ENCODE data around the gene SUCO.
"Not testable (repeated sequence)": the region's sequence is repeated elsewhere in the genome, so short reads cannot be mapped to it uniquely, and the experiment has no call there.

The SUCO gene

DNA sequence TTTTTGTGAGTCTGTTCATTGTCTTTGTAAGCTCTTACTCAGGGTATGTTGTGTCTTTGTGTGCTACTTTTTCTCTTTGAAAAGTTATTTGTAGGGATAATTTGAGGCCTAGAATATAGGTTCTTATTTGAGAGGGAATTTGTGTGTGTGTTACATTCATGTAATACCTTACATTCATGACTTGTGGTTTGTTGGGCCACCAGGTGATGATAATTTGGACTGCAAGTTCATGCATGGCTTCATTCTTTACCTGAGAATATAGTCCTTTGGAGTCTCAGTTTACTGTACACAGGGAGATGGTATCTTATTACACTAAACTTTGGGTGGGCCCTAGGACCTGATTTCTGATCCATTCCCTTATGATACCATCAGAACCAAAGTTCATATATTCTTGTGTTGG lies 74.2 kb downstream of the SUCO start:
- DNase-seq (ENCODE audit: low read depth), result no peak

DNA sequence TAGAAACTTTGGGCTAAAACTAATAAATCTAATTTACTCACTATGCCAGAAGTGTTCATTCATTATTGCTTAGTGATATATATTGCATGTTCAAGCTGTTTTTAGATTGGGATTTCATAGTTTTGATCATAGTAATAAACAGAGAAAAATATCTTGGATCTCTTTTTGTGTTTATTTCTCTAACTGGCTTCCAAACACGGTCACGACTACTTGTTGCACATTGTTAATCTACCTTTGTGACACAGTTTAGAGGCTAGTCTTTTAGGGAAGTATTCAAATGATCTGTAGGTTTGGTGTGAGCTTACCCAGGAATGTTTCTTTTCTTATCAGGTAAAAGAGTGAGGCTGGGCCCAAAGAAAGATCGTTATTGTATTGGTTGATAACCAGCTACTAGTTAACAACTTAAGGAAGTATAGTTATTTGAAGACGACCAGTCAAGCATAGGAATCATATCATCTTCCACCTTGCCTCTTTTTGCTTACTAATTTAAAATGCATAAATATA lies 75.2 kb downstream of the SUCO start:
- no peak for DNase-seq (ENCODE audit: low read depth)

DNA sequence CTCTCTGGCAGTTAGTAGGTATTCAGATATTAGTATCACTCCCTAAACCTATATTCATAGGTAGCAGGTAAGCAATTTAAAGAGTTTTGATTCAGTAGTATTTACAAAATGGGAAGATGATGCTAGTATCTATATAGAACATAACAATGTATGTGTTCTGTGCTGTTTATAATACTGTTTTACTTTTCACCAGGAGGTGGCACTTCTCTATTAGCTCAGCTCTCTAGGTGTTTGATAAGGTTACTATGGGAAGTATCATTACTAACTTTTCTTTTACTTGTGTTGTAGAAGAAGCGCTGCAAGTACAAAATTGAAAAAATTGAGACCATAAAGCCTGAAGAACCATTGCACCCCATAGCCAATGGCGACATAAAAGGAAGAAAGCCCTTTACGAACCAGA lies 76.6 kb downstream of the SUCO start:
- no peak for DNase-seq (ENCODE audit: low read depth)

DNA sequence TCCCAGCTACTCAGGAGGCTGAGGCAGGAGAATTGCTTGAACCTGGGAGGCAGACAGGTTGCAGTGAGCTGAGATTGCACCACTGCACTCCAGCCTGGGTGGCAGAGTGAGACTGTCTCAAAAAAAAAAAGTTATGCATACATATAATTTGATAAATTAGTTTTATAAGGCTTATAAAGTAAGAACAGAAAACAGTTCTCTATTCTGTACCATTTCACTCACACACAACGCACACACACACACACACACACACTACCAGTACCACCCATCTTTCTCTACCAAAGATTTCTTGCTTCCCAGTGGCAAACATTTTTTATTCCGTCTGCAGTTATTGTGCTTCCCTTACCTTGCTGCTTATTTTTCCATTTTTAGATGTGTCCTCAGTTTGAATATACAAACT lies 79.5 kb downstream of the SUCO start:
- DNase-seq (ENCODE audit: low read depth), result no peak

DNA sequence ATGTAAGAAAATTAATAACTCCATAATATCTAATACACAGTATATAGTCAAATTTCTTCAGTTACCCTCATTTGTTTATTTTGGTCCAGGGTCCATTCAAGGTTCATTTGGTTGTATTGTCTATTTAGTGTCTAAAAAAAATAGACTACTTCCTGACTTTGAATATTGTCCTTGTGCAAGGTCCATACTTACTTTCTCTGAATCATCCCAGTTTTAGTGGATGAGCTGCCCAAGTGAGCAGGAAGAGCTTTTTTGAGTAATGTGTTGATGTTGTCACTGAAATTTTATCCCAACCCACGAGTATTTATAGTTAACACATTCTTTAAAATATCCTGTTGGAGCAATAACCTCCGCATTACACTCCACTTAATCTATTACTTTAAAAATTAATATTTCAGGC lies 80.3 kb downstream of the SUCO start:
- DNase-seq (ENCODE audit: low read depth), result no peak

DNA sequence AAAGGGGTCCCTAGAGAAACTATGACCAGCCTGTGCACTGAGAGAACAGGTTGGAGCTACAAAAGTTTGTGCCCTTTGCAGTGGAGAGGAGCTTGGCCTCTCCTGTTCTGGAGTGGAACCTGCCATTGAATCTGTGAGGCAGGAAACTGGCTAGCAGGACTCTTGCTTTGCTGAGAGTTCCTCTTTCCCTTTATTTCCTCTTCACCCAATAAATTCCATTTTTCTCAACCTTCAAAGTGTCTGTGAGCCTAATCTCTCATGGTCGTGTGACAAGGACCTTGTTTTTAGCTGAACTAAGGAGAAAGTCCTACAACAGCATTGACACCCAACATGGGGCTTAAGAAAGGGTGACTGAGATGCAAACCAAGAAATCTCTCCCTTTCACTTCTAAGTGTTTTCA lies 83.2 kb downstream of the SUCO start:
- DNase-seq (ENCODE audit: low read depth), result no peak

DNA sequence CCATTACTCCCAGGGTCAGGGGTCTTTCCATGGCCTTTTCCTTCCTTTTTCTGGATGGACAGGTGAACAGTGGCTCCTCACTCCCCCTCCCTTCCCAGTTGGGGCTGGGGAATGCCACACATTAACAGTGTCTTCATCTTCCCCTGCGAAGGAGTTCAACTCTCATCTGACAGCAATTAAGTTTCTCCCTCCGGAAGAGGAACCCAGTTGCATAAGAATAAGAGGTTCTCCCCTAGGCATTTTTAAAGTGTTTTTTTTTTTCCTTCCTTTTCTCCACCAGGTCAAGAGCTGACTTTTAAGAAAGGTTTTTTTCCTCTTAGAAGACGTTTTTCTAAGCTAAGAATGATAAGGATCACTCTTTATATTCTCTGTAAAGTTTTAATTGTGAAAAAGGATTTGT lies 83.7 kb downstream of the SUCO start:
- no peak for DNase-seq (ENCODE audit: low read depth)

DNA sequence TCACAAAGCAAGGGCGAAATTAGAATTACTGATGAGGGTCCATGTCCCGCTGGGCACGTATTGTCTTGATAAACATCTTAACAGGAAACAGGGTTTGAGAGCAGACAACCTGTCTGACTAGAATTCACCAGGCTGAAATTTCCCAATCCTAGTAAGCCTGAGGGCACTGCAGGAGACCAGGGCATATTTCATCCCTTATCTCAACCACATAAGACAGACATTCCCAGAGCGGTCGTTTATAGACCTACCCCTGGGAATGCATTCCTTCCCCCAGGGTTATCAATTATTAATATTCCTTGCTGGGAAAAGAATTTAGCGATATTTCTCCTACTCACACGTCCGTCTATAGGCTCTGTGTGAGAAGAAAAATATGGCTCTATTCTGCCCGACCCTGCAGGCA lies 87.7 kb downstream of the SUCO start:
- not testable (repeated sequence) for DNase-seq (ENCODE audit: low read depth)

- DNase-seq (ENCODE audit: low read depth), result no peak
Measured at GRCh38 chr1:172622541-172622940, 89.6 kb downstream of the SUCO start.

DNA sequence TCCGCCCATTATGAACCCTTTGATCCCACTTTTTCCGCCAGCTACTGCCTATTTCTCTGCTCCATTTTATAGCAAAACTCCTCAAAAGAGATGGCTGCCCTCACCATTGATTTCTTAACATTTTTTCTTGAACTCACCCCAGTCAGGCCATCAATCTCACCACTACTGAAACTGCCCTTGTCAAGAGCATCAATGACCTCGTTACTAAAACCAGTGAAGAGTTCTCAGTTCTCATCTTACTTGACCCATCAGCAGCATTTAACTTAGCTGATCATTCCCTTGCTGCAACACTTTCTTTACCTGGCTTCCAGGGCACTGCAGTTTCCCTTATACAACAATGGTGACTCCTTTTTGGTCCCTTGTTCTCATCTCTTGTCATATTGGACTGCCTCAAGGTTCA lies 90.8 kb downstream of the SUCO start:
- DNase-seq (ENCODE audit: low read depth), result no peak

- DNase-seq (ENCODE audit: low read depth), result no peak
Measured at GRCh38 chr1:172626845-172627244, 93.9 kb downstream of the SUCO start.

GRCh38 chr1:172627702-172628101 lies 94.8 kb downstream of the SUCO start:
- DNase-seq (ENCODE audit: low read depth), result no peak

DNA sequence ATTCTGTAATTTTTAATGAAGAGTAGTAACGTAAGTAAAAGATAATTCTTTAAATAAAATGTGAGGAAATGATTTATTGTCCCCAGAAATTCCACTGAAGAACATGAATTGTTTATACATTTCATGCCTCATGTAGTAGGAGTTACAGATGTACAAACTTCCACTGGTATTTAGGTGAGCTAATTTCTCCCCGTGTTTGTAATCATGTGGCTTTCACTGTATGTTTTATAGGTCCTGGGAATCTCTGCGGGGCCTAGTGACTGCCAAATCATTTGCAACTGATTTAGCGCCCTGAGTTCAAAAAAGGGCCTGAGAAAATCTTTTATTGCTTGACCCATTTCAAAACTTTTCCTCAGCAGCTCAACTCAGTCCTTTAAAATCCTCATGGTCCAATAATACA lies 95.5 kb downstream of the SUCO start:
- DNase-seq (ENCODE audit: low read depth), result no peak

DNA sequence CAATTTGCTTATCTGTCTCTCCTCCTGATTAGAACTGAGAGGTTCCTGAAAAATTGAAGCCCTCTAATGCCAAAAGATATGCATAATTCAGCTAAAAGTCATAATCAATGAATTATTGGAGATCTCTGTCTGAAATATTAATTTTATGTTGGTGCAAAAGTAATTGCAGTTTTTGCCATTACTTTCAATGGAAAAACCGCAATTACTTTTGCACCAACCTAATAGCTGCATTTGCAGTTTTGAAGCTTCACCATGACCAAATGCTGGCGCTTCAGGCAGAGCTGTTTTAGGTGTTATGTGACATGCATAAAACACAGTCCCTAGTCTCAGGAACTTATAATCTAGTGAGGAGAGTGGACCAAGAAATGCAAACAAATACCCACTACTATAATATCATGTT lies 96.2 kb downstream of the SUCO start:
- DNase-seq (ENCODE audit: low read depth), result no peak

- no peak for DNase-seq (ENCODE audit: low read depth)
Measured at GRCh38 chr1:172629638-172630037, 96.7 kb downstream of the SUCO start.

GRCh38 chr1:172630056-172630818 lies 97.3 kb downstream of the SUCO start:
- no peak for DNase-seq (ENCODE audit: low read depth)

DNA sequence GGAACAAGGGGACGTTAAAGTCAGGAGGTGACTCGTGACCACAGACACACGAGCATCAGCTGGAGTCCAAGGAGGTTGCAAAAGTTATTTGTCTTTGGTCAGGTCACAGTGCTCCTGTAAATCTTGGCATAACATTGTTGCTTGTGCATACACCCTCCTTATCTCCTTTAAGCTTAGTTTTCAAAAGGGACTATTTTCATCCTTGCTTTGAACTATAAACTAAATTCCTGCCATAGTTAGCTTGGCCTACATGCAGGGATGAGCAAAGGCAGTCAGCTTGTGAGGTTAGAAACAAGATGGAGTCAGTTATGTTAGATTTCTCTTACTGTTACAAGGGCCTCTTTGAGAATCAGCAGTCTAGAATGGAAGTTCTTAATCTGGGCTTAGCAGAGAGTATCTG lies 97.9 kb downstream of the SUCO start:
- no peak for DNase-seq (ENCODE audit: low read depth)

GRCh38 chr1:172637522-172637921 lies 104.6 kb downstream of the SUCO start:
- DNase-seq (ENCODE audit: low read depth), result no peak

GRCh38 chr1:172638249-172638648 lies 105.3 kb downstream of the SUCO start:
- no peak for DNase-seq (ENCODE audit: low read depth)

DNA sequence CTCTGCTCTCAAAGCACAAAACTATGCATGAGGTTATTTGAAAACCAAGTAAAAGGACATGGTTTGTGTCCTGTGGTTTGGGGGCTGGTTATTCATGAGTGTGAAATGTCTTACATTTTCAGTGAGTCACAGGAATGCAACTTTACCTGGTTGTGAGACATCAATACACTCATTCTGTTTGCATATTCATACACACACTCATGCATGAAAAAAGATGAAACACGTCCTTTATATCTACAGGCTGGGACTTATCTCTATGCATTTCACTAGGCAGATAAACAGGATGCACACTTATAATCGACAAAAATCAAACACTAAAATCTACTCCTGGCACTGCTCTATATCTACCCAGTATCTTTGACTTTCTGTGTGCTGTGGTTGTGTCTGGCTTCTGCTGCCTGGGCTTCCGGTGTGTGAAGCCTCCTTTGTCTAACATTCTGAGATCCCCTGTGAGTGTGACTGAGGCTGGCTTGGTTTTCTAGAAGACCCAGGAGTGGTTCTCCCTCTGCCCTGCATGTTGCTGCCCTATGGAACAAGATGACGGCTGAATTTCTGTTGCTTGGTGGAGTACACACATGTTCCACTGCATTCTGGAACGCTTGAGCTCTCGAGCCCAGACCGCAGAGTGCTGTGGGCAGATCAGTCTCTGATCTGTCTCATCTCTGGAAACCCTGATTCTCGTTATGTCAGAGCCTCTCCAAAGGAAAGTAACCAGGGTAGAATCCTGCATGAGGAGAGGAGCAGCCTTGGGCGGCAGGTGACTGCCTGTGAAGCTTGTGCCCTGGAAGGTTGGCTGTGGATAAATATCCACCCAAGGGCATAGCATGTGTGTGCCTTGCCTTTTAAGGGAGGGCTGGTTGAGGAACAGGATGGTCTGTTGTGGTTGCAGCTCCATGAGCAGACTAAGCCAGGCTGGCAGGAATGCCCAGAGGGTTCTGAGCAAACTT lies 106.2 kb downstream of the SUCO start:
- peak; percentile 65 for DNase-seq (ENCODE audit: low read depth)

DNA sequence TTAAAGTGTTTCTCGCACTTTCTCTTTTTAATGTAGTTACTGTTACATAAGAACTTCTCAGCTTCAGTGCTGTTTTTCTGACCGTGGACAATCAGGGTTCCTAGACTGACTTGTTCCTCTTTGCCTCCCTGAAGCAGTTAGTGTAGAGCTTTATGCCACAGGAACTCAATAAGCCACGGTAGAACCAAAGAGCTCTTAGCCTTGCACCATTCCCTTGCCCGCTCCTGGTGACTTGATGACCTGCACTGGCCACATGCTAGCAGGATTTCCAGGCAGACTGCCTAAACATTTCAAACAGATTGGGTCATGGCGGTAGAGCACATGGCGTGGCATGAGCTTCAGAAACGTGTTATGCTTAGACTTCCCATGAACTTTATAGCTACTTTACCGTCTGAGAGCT lies 107.2 kb downstream of the SUCO start:
- DNase-seq (ENCODE audit: low read depth), result no peak

GRCh38 chr1:172641492-172641891 lies 108.5 kb downstream of the SUCO start:
- DNase-seq (ENCODE audit: low read depth), result no peak

DNA sequence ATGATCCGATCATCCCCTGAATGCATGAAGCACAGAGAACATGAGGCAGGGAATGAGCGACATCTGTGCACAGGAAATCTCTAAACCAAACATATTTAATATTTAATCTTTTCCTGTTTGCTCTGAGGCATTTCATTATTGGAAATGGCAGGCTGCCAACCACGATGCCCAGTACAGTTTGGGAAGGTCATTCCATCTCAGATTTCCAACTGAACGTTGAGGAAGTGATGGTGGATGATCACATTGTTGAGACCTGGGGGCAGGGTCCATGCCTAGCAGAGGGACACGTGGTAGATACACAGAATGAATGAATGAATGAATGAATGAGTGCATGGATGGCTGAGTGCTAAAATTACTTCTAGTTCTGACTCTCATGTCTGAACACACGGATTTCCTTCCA lies 110.0 kb downstream of the SUCO start:
- no peak for DNase-seq (ENCODE audit: low read depth)

Measured in stimulated activated CD8-positive, alpha-beta memory T cell treated with anti-CD3 and anti-CD28 coated beads, Interleukin-4, amount 100 ng/mL, for 24 hours (primary cell).